A549 (cell line): ENCODE results near the gene MEPE.

Experiments used
- CEBPB ChIP-seq, 2 experiments: fragments of >200 bp in 1 of 2; sonication (Bioruptor Twin) in 1 of 2; formaldehyde crosslinking in 1 of 2; IDR thresholded peaks; 2 replicates each; pipeline ENCODE4 v1.6.1; 2012 to 2016
- CTCF ChIP-seq: fragments of >200 bp; sonication (Bioruptor Twin); formaldehyde crosslinking; IDR thresholded peaks from 3 replicates; pipeline ENCODE4 v1.5.1; 2016
- EP300 ChIP-seq, 2 experiments: fragments of >200 bp; sonication (Bioruptor Twin); formaldehyde crosslinking; IDR thresholded peaks; 2 replicates in 1 of 2; 3 replicates in 1 of 2; pipeline ENCODE4 v1.6.1; 2016 to 2017
- NR3C1 ChIP-seq: fragments of >200 bp; sonication (Bioruptor Twin); formaldehyde crosslinking; IDR thresholded peaks from 3 replicates; pipeline ENCODE4 v1.6.1; 2017
- PBX3 ChIP-seq: IDR thresholded peaks from 2 replicates; pipeline ENCODE4 v1.6.1; 2012
- POLR2A ChIP-seq: IDR thresholded peaks from 2 replicates; pipeline ENCODE4 v1.6.1; 2012; ENCODE audit warnings: mild to moderate bottlenecking, low read length
- REST ChIP-seq: fragments of 200-600 bp; sonication (generic); IDR thresholded peaks from 2 replicates; pipeline ENCODE4 v1.6.1; 2016; ENCODE audit warnings: antibody characterized with exemption, mild to moderate bottlenecking, moderate library complexity
- SMC3 ChIP-seq: fragments of >200 bp; sonication (Bioruptor Twin); formaldehyde crosslinking; IDR thresholded peaks from 3 replicates; pipeline ENCODE4 v1.6.1; 2018; ENCODE audit warnings: inconsistent platforms
- ZFP36 ChIP-seq: fragments of 450-650 bp; IDR thresholded peaks from 2 replicates; pipeline ENCODE4 v1.6.1; 2014; ENCODE audit warnings: borderline replicate concordance; ENCODE audit not compliant: partially characterized antibody
- ZNF302 ChIP-seq: fragments of 250-450 bp; sonication (Bioruptor Pico); IDR thresholded peaks from 2 replicates; pipeline ENCODE4 v1.9.0; 2021; ENCODE audit warnings: inconsistent platforms, mild to moderate bottlenecking, moderate library complexity

- TF ChIP-seq REST (no peak), POLR2A (no peak), CEBPB (IDR thresholded peaks at IDR 0.05) (no peak), NR3C1 (no peak), CTCF (no peak), SMC3 (no peak), EP300 (IDR thresholded peaks at IDR 0.05) (no peak), ZNF302 (CRISPR knock-in tag) (no peak), PBX3 (no peak), ZFP36 (no peak)
Observed at GRCh38 chr4:87806520-87806919, 26.2 kb upstream of the MEPE start.
